ENCODE measurements around the gene FADS6.
"Not testable (repeated sequence)": the region's sequence is repeated elsewhere in the genome, so short reads cannot be mapped to it uniquely, and the experiment has no call there.

Gene FADS6

GRCh38 chr17:74873037-74873873, 20.2 kb downstream of the FADS6 start:
- in situ Hi-C loops (cut with HindIII; ENCODE audit: low pct_ligation_motif_present, low pct_unique_long_range_greater_than_20kb, low sequenced_read_pairs): no loop called here

DNA sequence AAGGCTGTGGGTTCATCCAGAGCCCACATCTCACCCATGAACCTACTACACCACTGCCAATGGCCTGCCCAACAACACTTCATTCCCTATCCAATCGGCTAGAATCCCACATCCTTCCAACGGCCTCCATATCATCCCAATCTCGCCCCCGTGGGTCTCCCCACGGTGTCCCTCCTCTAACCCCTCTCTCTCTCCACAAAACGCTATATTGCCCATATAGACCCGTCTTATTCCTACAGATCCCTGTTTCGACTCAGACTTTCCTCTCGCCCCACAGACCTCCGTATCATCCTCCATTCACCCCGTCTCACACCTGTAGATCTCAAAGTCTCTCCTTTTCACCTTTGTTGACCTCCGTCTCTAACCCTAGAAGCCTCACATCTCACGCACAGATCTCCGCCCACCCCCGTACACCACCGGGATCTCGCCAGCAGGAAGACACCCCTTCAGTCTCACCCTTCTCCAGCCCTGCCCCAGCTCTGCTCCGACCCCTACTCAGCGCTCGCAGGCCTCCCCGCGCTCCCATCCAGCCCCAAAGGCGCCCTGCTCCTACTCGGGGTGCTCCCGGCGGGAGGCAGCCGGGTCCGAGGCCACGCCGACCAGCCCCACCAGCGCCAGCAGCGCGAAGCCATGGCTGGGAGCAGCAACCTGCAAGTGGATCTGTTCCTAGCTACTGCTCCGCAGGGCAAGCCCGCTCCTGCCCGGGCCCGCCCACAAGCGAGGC, 21.0 kb downstream of the FADS6 start, which contains the start of gene FDXR:
Gene FDXR (minus strand): TSS at position 682 of the 724 bp plus-strand sequence. CDS start 50 bp downstream, at position 632.
- in situ Hi-C loops (cut with HindIII; ENCODE audit: low pct_ligation_motif_present, low pct_unique_long_range_greater_than_20kb, low sequenced_read_pairs): no loop called here
- DNase-seq: no peak

More at GRCh38 chr17:74873037-74873873, 20.2 kb downstream of the FADS6 start:
- peak; percentile 100 for DNase-seq

- no peak for DNase-seq
- in situ Hi-C loops (cut with HindIII; ENCODE audit: low pct_ligation_motif_present, low pct_unique_long_range_greater_than_20kb, low sequenced_read_pairs): no loop called here
Observed at GRCh38 chr17:74871356-74872076, 21.9 kb downstream of the FADS6 start.

DNA sequence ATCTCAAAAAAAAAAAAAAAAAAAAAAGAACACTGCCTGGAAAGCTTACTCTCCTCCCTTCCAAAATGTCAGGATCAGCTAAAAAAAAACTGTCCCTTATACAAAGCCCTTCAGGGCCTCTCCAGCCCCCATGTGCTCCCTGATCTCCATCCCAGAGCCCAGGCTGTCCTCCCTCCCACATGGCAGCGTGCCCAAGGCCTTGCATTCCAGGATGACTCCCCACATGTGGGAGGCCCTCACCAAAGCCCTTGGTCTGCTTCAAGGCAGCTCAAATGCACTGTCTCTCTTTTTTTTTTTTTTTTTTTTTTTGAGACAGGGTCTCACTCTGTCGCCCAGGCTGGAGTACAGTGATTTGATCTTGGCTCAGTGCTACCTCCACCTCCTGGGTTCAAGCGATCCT, 22.9 kb downstream of the FADS6 start:
- peak; percentile 59 for DNase-seq
- in situ Hi-C loops (cut with HindIII; ENCODE audit: low pct_ligation_motif_present, low pct_unique_long_range_greater_than_20kb, low sequenced_read_pairs): no loop called here

GRCh38 chr17:74870028-74870427, 23.4 kb downstream of the FADS6 start:
- in situ Hi-C loops (cut with HindIII; ENCODE audit: low pct_ligation_motif_present, low pct_unique_long_range_greater_than_20kb, low sequenced_read_pairs); DNase-seq: not testable (repeated sequence)

GRCh38 chr17:74868908-74869255, 24.6 kb downstream of the FADS6 start:
- no peak for DNase-seq
- in situ Hi-C loops (cut with HindIII; ENCODE audit: low pct_ligation_motif_present, low pct_unique_long_range_greater_than_20kb, low sequenced_read_pairs): no loop called here

DNA sequence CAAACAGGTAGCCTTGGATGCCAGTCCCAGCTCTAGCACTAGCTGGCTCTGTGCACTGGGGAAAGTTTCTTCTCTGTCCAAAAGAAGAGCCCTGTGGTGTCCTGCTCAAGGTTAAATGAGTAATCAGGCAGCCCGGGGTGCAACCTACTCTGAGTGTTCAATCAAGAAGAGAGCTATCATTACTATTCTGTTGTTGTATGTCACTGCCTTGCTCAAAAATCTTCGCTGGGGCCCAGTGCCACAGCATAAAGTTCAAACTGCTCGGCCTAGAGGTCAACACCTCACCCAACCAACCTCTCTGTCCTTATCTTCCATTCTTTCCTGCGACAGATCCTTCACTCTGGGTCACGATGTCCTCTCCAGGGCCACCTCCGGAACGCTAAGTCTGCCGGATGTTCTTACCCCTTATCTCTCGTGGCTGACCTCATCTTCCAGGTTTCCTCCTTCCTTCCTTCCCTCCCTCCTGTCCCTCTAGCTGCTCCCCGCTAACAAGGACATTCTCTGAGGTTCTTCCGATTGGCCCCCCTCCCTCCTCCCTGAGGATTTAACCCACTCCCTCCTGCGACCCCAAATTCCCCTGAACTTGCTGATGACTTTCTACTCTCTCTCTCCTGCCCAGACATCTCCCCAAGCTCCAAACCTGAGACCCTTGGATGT, 25.1 kb downstream of the FADS6 start:
- in situ Hi-C loops (cut with HindIII; ENCODE audit: low pct_ligation_motif_present, low pct_unique_long_range_greater_than_20kb, low sequenced_read_pairs): no loop called here
- DNase-seq: no peak

- in situ Hi-C loops (cut with HindIII; ENCODE audit: low pct_ligation_motif_present, low pct_unique_long_range_greater_than_20kb, low sequenced_read_pairs): no loop called here
- no peak for DNase-seq
Observed at GRCh38 chr17:74866198-74866835, 27.1 kb downstream of the FADS6 start.

- no peak for DNase-seq
- in situ Hi-C loops (cut with HindIII; ENCODE audit: low pct_ligation_motif_present, low pct_unique_long_range_greater_than_20kb, low sequenced_read_pairs): no loop called here
Observed at GRCh38 chr17:74865504-74866197, 27.8 kb downstream of the FADS6 start.

GRCh38 chr17:74864866-74865395, 28.5 kb downstream of the FADS6 start:
- in situ Hi-C loops (cut with HindIII; ENCODE audit: low pct_ligation_motif_present, low pct_unique_long_range_greater_than_20kb, low sequenced_read_pairs): no loop called here
- DNase-seq: peak; percentile 64

DNA sequence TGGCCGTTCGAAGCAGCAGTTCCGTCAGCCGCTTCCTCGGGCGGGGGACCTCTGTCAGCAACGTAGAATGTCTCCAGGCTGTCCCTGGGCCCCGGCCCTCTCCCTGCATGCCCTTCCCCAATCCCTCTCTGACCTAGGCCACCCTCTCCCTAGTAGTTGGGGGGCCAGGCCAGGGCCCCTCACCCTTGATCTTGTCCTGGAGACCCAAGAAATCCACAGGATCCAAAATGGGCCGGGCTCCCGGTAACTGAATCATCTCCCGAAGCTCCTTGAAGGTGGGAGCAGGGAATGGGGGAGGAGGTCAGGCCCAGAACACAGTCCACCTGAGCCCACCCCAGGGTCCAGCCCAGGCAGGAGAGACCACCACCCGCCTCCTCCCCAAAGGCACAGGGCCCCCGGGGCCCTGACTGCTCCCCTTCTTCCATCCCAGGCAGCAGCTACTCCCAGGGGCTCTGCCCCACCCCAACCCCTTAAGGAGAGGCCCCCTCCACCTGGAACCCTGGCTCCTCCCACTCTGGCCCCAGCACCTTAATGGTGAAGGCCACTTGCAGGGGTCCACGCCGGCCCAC, 29.1 kb downstream of the FADS6 start:
- in situ Hi-C loops (cut with HindIII; ENCODE audit: low pct_ligation_motif_present, low pct_unique_long_range_greater_than_20kb, low sequenced_read_pairs): no loop called here
- DNase-seq: no peak

- no peak for DNase-seq
- in situ Hi-C loops (cut with HindIII; ENCODE audit: low pct_ligation_motif_present, low pct_unique_long_range_greater_than_20kb, low sequenced_read_pairs): no loop called here
Observed at GRCh38 chr17:74863420-74864296, 29.8 kb downstream of the FADS6 start.

- DNase-seq: no peak
- in situ Hi-C loops (cut with HindIII; ENCODE audit: low pct_ligation_motif_present, low pct_unique_long_range_greater_than_20kb, low sequenced_read_pairs): no loop called here
Observed at GRCh38 chr17:74862919-74863318, 30.5 kb downstream of the FADS6 start.

DNA sequence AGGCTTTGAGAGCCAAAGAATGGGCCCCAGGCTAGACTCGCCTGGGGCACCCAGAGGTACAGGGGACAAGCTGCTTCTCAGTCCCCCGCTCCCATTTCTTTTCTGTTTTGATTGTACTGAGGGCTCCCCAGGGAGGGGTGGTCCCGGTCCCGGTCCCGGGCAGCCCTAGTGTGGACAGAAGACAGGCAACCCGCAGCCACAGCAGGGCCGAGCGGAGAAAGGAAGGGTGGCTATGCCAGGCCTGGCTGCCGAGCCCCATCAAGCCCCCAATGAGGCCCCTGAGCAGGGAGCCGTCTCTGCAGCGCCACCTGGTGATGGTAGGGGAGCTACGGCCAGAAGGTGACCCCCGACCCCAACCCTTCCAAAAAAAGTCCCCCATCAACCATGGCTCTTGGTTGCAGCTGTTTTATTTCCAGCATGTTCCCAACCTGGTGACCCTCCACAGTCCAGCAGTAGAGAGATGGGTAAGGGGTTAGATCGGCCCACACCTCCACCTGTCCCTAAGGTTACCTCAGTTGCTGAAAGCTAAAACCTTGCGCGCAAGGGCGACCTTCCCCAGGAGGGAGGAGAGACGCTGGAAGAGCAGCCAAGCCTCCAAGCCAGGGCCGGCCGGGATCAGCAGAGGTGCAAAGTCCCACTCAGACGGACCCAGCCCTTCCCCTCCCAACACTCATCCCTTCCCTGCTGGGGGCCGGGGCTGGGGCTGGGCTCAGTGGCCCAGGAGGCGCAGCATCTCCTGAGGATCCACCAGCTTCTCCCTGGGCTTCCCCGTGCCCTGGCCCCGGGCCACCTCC, 31.1 kb downstream of the FADS6 start:
- peak; percentile 59 for DNase-seq
- in situ Hi-C loops (cut with HindIII; ENCODE audit: low pct_ligation_motif_present, low pct_unique_long_range_greater_than_20kb, low sequenced_read_pairs): no loop called here

- no peak for DNase-seq
- in situ Hi-C loops (cut with HindIII; ENCODE audit: low pct_ligation_motif_present, low pct_unique_long_range_greater_than_20kb, low sequenced_read_pairs): no loop called here
Observed at GRCh38 chr17:74861662-74862107, 31.7 kb downstream of the FADS6 start.
